ENCODE data around the gene TRIM63. TPM values are rescaled to one million over a fixed set of nuclear protein-coding genes. Genes with fewer than 3 reads are reported as not detected.

The TRIM63 gene
- total RNA-seq, 4 donors from 2014 or later: 0.39 to 1.5 TPM; not detected in 2

GRCh38 chr1:26041401-26041800, 26.0 kb downstream of the TRIM63 start:
- Histone ChIP-seq H3K27me3 (no peaks in the 10 kb centered on the region), H3K36me3 (peaks cover 0 to 6% of the 10 kb centered on the region in 2 donors), H3K4me3 (replicated peaks in 1 of 3) (no peak overlapping the region), H3K4me1 (peaks cover 14 to 28% of the 10 kb centered on the region in 2 donors), H3K27ac (no peak overlapping the region), H3K9me3 (no peaks in the 10 kb centered on the region)
- WGBS, 2 donors: 72 to 75% methylated on average over 7 of the region's 7 CpGs
- TF ChIP-seq CTCF (IDR thresholded peaks at IDR 0.05) (no peak), POLR2A (IDR thresholded peaks at IDR 0.05) (no peak)
- intact Hi-C loops (cut with DNase I): no loop called here
- DNase-seq: no peak

GRCh38 chr1:26038904-26039303, 28.5 kb downstream of the TRIM63 start:
- peaks cover 0 to 6% of the 10 kb centered on the region in 2 donors for H3K36me3 ChIP-seq
- no peak overlapping the region for H3K4me3 ChIP-seq (replicated peaks in 1 of 3)
- no peak overlapping the region for H3K27ac ChIP-seq
- no peak for TF ChIP-seq CTCF (IDR thresholded peaks at IDR 0.05)
- TF ChIP-seq POLR2A (IDR thresholded peaks at IDR 0.05): no peak
- H3K27me3 ChIP-seq: no peaks in the 10 kb centered on the region
- no peak for DNase-seq
- 80 to 87% methylated on average over 3 of the region's 6 CpGs for WGBS, 2 donors
- intact Hi-C loops (cut with DNase I): loop anchor here (10.0 kb wide), 2 partner anchors 66 to 106 kb away; no protein-coding TSS in a partner anchor
- H3K4me1 ChIP-seq: peaks cover 13 to 18% of the 10 kb centered on the region in 2 donors
- H3K9me3 ChIP-seq: no peaks in the 10 kb centered on the region

GRCh38 chr1:26038477-26038876, 29.0 kb downstream of the TRIM63 start:
- H3K36me3 ChIP-seq: peaks cover 0 to 6% of the 10 kb centered on the region in 2 donors
- DNase-seq: no peak
- intact Hi-C loops (cut with DNase I): loop anchor here (10.0 kb wide), 2 partner anchors 66 to 106 kb away; no protein-coding TSS in a partner anchor
- peaks cover 13 to 18% of the 10 kb centered on the region in 2 donors for H3K4me1 ChIP-seq
- no peak overlapping the region for H3K4me3 ChIP-seq (replicated peaks in 1 of 3)
- peak overlapping the region in 1 of 3 donors; percentile 95 for H3K27ac ChIP-seq
- no peak for TF ChIP-seq POLR2A (IDR thresholded peaks at IDR 0.05)
- TF ChIP-seq CTCF (IDR thresholded peaks at IDR 0.05): no peak
- no peaks in the 10 kb centered on the region for H3K27me3 ChIP-seq
- no peaks in the 10 kb centered on the region for H3K9me3 ChIP-seq
- 88 to 95% methylated on average over 6 of the region's 6 CpGs for WGBS, 2 donors

GRCh38 chr1:26037904-26038303, 29.5 kb downstream of the TRIM63 start:
- Histone ChIP-seq H3K4me1 (peaks cover 13 to 18% of the 10 kb centered on the region in 2 donors), H3K9me3 (no peaks in the 10 kb centered on the region), H3K27me3 (no peaks in the 10 kb centered on the region), H3K36me3 (peaks cover 0 to 4% of the 10 kb centered on the region in 2 donors), H3K4me3 (replicated peaks in 1 of 3) (no peak overlapping the region), H3K27ac (peak overlapping the region in 2 of 3 donors; percentile 49 to 95)
- DNase-seq: no peak
- 83 to 96% methylated on average over 4 to 6 of the region's 6 CpGs for WGBS, 2 donors
- TF ChIP-seq POLR2A (IDR thresholded peaks at IDR 0.05) (no peak), CTCF (IDR thresholded peaks at IDR 0.05) (no peak)
- intact Hi-C loops (cut with DNase I): loop anchor here (10.0 kb wide), 2 partner anchors 67 to 107 kb away; no protein-coding TSS in a partner anchor

- Histone ChIP-seq H3K4me3 (replicated peaks in 1 of 3) (no peak overlapping the region), H3K9me3 (no peaks in the 10 kb centered on the region), H3K27me3 (no peaks in the 10 kb centered on the region), H3K27ac (peak overlapping the region in 2 of 3 donors; percentile 67 to 95), H3K36me3 (no peaks in the 10 kb centered on the region), H3K4me1 (peaks cover 21 to 29% of the 10 kb centered on the region in 2 donors)
- WGBS, 2 donors: 51 to 59% methylated on average over 10 to 11 of the region's 11 CpGs
- intact Hi-C loops (cut with DNase I): loop anchor here (10.0 kb wide), 2 partner anchors 68 to 108 kb away; no protein-coding TSS in a partner anchor
- TF ChIP-seq POLR2A (IDR thresholded peaks at IDR 0.05) (no peak), CTCF (IDR thresholded peaks at IDR 0.05) (no peak)
- DNase-seq: no peak
Observed at GRCh38 chr1:26036756-26037281, 30.6 kb downstream of the TRIM63 start.
